Measurements from ENCODE around the gene CPT2.
A peak's percentile ranks its signal among the peaks of the same experiment; 100 is the strongest.

CPT2 gene

GRCh38 chr1:53196485-53197290, at the start of gene CPT2:
CPT2 (plus strand) TSS chr1:53196824; CDS start chr1:53196944, 120 bp downstream.
- peak; percentile 99 for DNase-seq (ENCODE audit: low spot score)

GRCh38 chr1:53147174-53147573, 49.5 kb upstream of the CPT2 start:
- no peak for DNase-seq (ENCODE audit: low spot score)

- no peak for DNase-seq (ENCODE audit: low spot score)
These were observed 48.5 kb upstream of the CPT2 start for GRCh38 chr1:53148123-53148522.

GRCh38 chr1:53153752-53154151, 42.9 kb upstream of the CPT2 start:
- no peak for DNase-seq (ENCODE audit: low spot score)

GRCh38 chr1:53154859-53155438, 41.7 kb upstream of the CPT2 start:
- DNase-seq (ENCODE audit: low spot score): no peak

- DNase-seq (ENCODE audit: low spot score): no peak
These were observed 41.1 kb upstream of the CPT2 start for GRCh38 chr1:53155534-53155933.

- DNase-seq (ENCODE audit: low spot score): no peak
These were observed 40.7 kb upstream of the CPT2 start for GRCh38 chr1:53155945-53156344.

- no peak for DNase-seq (ENCODE audit: low spot score)
These were observed 39.8 kb upstream of the CPT2 start for GRCh38 chr1:53156783-53157182.

GRCh38 chr1:53158900-53159299, 37.7 kb upstream of the CPT2 start:
- no peak for DNase-seq (ENCODE audit: low spot score)

- no peak for DNase-seq (ENCODE audit: low spot score)
These were observed 35.7 kb upstream of the CPT2 start for GRCh38 chr1:53160924-53161378.

- DNase-seq (ENCODE audit: low spot score): no peak
These were observed 34.0 kb upstream of the CPT2 start for GRCh38 chr1:53162621-53163020.

- DNase-seq (ENCODE audit: low spot score): no peak
These were observed 33.3 kb upstream of the CPT2 start for GRCh38 chr1:53163291-53163768.

GRCh38 chr1:53165408-53165961, 31.1 kb upstream of the CPT2 start:
- no peak for DNase-seq (ENCODE audit: low spot score)

- DNase-seq (ENCODE audit: low spot score): no peak
These were observed 30.3 kb upstream of the CPT2 start for GRCh38 chr1:53166366-53166765.

GRCh38 chr1:53166912-53167311, 29.7 kb upstream of the CPT2 start:
- no peak for DNase-seq (ENCODE audit: low spot score)

- DNase-seq (ENCODE audit: low spot score): peak; percentile 83
These were observed 24.0 kb upstream of the CPT2 start for GRCh38 chr1:53172426-53173128.

- DNase-seq (ENCODE audit: low spot score): peak; percentile 23
These were observed 21.4 kb upstream of the CPT2 start for GRCh38 chr1:53174971-53175913.

- peak; percentile 18 for DNase-seq (ENCODE audit: low spot score)
These were observed 20.0 kb upstream of the CPT2 start for GRCh38 chr1:53176452-53177208.

- DNase-seq (ENCODE audit: low spot score): no peak
These were observed 16.4 kb upstream of the CPT2 start for GRCh38 chr1:53180226-53180625.

- DNase-seq (ENCODE audit: low spot score): no peak
These were observed 15.7 kb upstream of the CPT2 start for GRCh38 chr1:53180951-53181350.

Data from AG08395 (cell line).